B cell (primary cell): Measurements from ENCODE around the gene CSNK1A1. TPM values are rescaled to one million over a fixed set of nuclear protein-coding genes. Genes with fewer than 3 reads are reported as not detected.
"Not testable (repeated sequence)": the region's sequence is repeated elsewhere in the genome, so short reads cannot be mapped to it uniquely, and the experiment has no call there.

Source experiments
- ATAC-seq: fragments of 200-7000 bp; cut with Tn5 transposase; one replicate; pipeline ENCODE4 v1.10.0; 2021; ENCODE audit warnings: low read depth, mild to moderate bottlenecking, moderate number of reproducible peaks, moderate library complexity
- CTCF ChIA-PET: fragments of 350-600 bp; sonication (Branson Sonifier 250); formaldehyde crosslinking; loops from one replicate; lab custom pipeline; 2021; ENCODE audit warnings: antibody characterized with exemption, inconsistent platforms; lab: Charles Lee
- POLR2A ChIA-PET: fragments of 350-600 bp; sonication (Branson Sonifier 250); formaldehyde crosslinking; loops from one replicate; lab custom pipeline; 2021; ENCODE audit warnings: antibody characterized with exemption; lab: Charles Lee
- DNase-seq: peaks from one replicate; pipeline ENCODE4 v3.0.0; 2013
- H2AFZ ChIP-seq: 2 replicates; pipeline ENCODE4 v1.6.1; 2012; ENCODE audit warnings: mild to moderate bottlenecking, low read depth, low read length; ENCODE audit not compliant: insufficient read depth, poor library complexity, severe bottlenecking
- H3K27ac ChIP-seq, 2 donors: 1 replicate in 1 of 2; 2 replicates in 1 of 2; pipeline ENCODE4 v1.5.1; 2012 to 2013; ENCODE audit warnings: low read length in 2 of 2, mild to moderate bottlenecking in 2 of 2, moderate library complexity in 1 of 2
- H3K27me3 ChIP-seq, 4 experiments: fragments of 200-600 bp in 1 of 4; sonication (generic) in 1 of 4; replicated peaks in 1 of 4; 1 replicate in 2 of 4; 2 replicates in 2 of 4; pipeline versions ENCODE4 v1.6.1 to v1.7.0; 2013 to 2016; ENCODE audit warnings: low read length in 3 of 4, mild to moderate bottlenecking in 2 of 4, mixed read lengths in 1 of 4, moderate library complexity in 1 of 4; ENCODE audit not compliant: insufficient read depth in 4 of 4, control insufficient read depth in 3 of 4; ENCODE audit errors: control extremely low read depth in 1 of 4
- H3K36me3 ChIP-seq, 2 experiments: replicated peaks in 1 of 2; 1 replicate in 1 of 2; 2 replicates in 1 of 2; pipeline versions ENCODE4 v1.6.1 to v1.7.1; 2013; ENCODE audit warnings: low read length in 1 of 2; ENCODE audit not compliant: insufficient read depth in 2 of 2, control insufficient read depth in 1 of 2; ENCODE audit errors: control extremely low read depth in 1 of 2, extremely low read depth in 1 of 2
- H3K4me1 ChIP-seq, 2 donors: fragments of 200-600 bp in 1 of 2; sonication (generic) in 1 of 2; 1 replicate in 1 of 2; 2 replicates in 1 of 2; pipeline versions ENCODE4 v1.5.1 to v1.6.1; 2013 to 2017; ENCODE audit warnings: low read length in 2 of 2; ENCODE audit not compliant: control insufficient read depth in 2 of 2, insufficient read depth in 2 of 2
- H3K4me2 ChIP-seq: replicated peaks from 2 replicates; pipeline ENCODE3; 2012; ENCODE audit warnings: mild to moderate bottlenecking, low read depth, low read length; ENCODE audit not compliant: poor library complexity, severe bottlenecking
- H3K4me3 ChIP-seq, 5 experiments: fragments of 200-600 bp in 1 of 5; sonication (generic) in 1 of 5; 1 replicate in 3 of 5; 2 replicates in 2 of 5; pipeline versions ENCODE4 v1.5.1 to v1.7.0; 2011 to 2016; ENCODE audit warnings: low read length in 4 of 5, mild to moderate bottlenecking in 4 of 5, low read depth in 2 of 5, control low read depth in 1 of 5, moderate library complexity in 1 of 5; ENCODE audit not compliant: insufficient read depth in 1 of 5; ENCODE audit errors: control extremely low read depth in 1 of 5, extremely low read depth in 1 of 5
- H3K79me2 ChIP-seq: fragments of 200-600 bp; sonication (generic); one replicate; pipeline ENCODE4 v1.6.0; 2016; ENCODE audit warnings: low read length; ENCODE audit not compliant: control insufficient read depth, insufficient read depth
- H3K9ac ChIP-seq: fragments of 200-600 bp; sonication (generic); 2 replicates; pipeline ENCODE4 v1.6.1; 2017; ENCODE audit warnings: mild to moderate bottlenecking, low read length, moderate library complexity
- H3K9me3 ChIP-seq, 3 donors: one replicate each; pipeline versions ENCODE4 v1.6.1 to v1.7.1; 2013; ENCODE audit warnings: low read length in 2 of 3; ENCODE audit not compliant: control insufficient read depth in 2 of 3, insufficient read depth in 1 of 3; ENCODE audit errors: control extremely low read depth in 1 of 3
- H4K20me1 ChIP-seq: 2 replicates; pipeline ENCODE4 v1.6.0; 2012; ENCODE audit warnings: mild to moderate bottlenecking, low read length; ENCODE audit not compliant: insufficient read depth, control insufficient read depth, poor library complexity, severe bottlenecking
- H3K27ac Mint-ChIP-seq: one replicate; pipeline ENCODE4 v1.8.0; 2021; ENCODE audit warnings: mixed read lengths
- H3K27me3 Mint-ChIP-seq: one replicate; pipeline ENCODE4 v1.8.0; 2021; ENCODE audit warnings: mixed read lengths
- H3K4me1 Mint-ChIP-seq: one replicate; pipeline ENCODE4 v1.8.0; 2021; ENCODE audit warnings: mixed read lengths
- H3K4me3 Mint-ChIP-seq: one replicate; pipeline ENCODE4 v1.8.0; 2021; ENCODE audit warnings: mixed read lengths
- H3K9me3 Mint-ChIP-seq: one replicate; pipeline ENCODE4 v1.8.0; 2022; ENCODE audit warnings: mixed read lengths; ENCODE audit not compliant: insufficient read depth
- CTCF ChIP-seq: fragments of 200-600 bp; IDR thresholded peaks from one replicate; pipeline ENCODE4 v1.8.0; 2022; ENCODE audit warnings: antibody characterized with exemption, mild to moderate bottlenecking
- EZH2 ChIP-seq: IDR thresholded peaks from 2 replicates; pipeline ENCODE4 v1.6.1; 2012; ENCODE audit warnings: borderline replicate concordance, low read depth, mild to moderate bottlenecking, moderate library complexity, low read length; ENCODE audit not compliant: insufficient read depth, poor library complexity, severe bottlenecking
- WGBS: methylation state at CpG from one replicate; pipeline ENCODE4 v1.1.5; 2013; ENCODE audit warnings: missing lambda C conversion rate; ENCODE audit not compliant: insufficient coverage; 5-methylcytosine and 5-hydroxymethylcytosine counted together
- intact Hi-C: fragments of 100-400 bp; cut with micrococcal nuclease; formaldehyde crosslinking; loops from one replicate; pipeline ENCODE4 v1.10.0; 2022
- polyA plus RNA-seq: library from polyadenylated mRNA; depleted of rRNA; stranded (reverse); fragments of >200 nt; gene quantifications from 2 replicates; pipeline ENCODE4 v1.2.3, GENCODE V29; 2012
- total RNA-seq, 2 donors: library from RNA; stranded (reverse); fragments of 120-200 nt in 1 of 2; gene quantifications; 1 replicate in 1 of 2; 2 replicates in 1 of 2; pipeline versions ENCODE4 v1.2.3 to v1.2.4, GENCODE V29; 2013 to 2022

The CSNK1A1 gene
- total and polyA plus RNA-seq, 2 donors (not counting 1 experiment from before 2014, with no cell fraction given): 45.9 to 168 TPM

- no peak overlapping the region for H3K9ac ChIP-seq
- no peaks in the 10 kb centered on the region for H3K9me3 Mint-ChIP-seq
- DNase-seq (no peak), ATAC-seq (no peak)
- H3K9me3 ChIP-seq: peaks cover 0 to 6% (median 0%) of the 10 kb centered on the region in 3 donors
- H3K36me3 ChIP-seq: no peaks in the 10 kb centered on the region
- WGBS: 91% methylated on average over 7 of the region's 12 CpGs
- peaks cover 6% of the 10 kb centered on the region for H3K27me3 Mint-ChIP-seq
- H3K27ac ChIP-seq: no peak overlapping the region
- no peak overlapping the region for H3K4me2 ChIP-seq
- H3K27me3 ChIP-seq: no peaks in the 10 kb centered on the region
- CTCF ChIA-PET: no interaction called here
- POLR2A ChIA-PET: no interaction called here
- no peak overlapping the region for H3K27ac Mint-ChIP-seq
- intact Hi-C loops: no loop called here
- H3K4me3 ChIP-seq: no peak overlapping the region
- TF ChIP-seq EZH2: no peak
- TF ChIP-seq CTCF: no peak
- H4K20me1 ChIP-seq: no peaks in the 10 kb centered on the region
- H3K4me1 ChIP-seq: no peaks in the 10 kb centered on the region
- H3K4me1 Mint-ChIP-seq: no peaks in the 10 kb centered on the region
- H3K4me3 Mint-ChIP-seq: no peak overlapping the region
- H2AFZ ChIP-seq: no peak overlapping the region
- no peaks in the 10 kb centered on the region for H3K79me2 ChIP-seq
These were observed 103.6 kb downstream of the CSNK1A1 start for GRCh38 chr5:149447373-149448367.

- H3K27ac ChIP-seq, H2AFZ ChIP-seq, H3K4me3 ChIP-seq, DNase-seq, intact Hi-C loops, H3K9me3 ChIP-seq, H3K27ac Mint-ChIP-seq, H3K4me1 ChIP-seq, H3K36me3 ChIP-seq, H3K4me2 ChIP-seq, POLR2A ChIA-PET, H3K27me3 Mint-ChIP-seq, H3K9me3 Mint-ChIP-seq, ATAC-seq, H3K4me3 Mint-ChIP-seq, H4K20me1 ChIP-seq, H3K27me3 ChIP-seq, H3K79me2 ChIP-seq, H3K9ac ChIP-seq, H3K4me1 Mint-ChIP-seq: not testable (repeated sequence)
- no CpG with 5 or more reads among the region's 3 CpGs for WGBS
- CTCF ChIA-PET: interaction anchor here (2.0 kb wide), 1 partner anchor 119 kb away, joined by 17 read pairs; no protein-coding TSS in a partner anchor
These were observed 104.4 kb downstream of the CSNK1A1 start for GRCh38 chr5:149446794-149447193.
